HG03342 (cell line): ENCODE measurements around the gene FRYL.
"Not testable (repeated sequence)": the region's sequence is repeated elsewhere in the genome, so short reads cannot be mapped to it uniquely, and the experiment has no call there.

Source experiments
- ATAC-seq: cut with Tn5 transposase; IDR thresholded peaks from one replicate; pipeline ENCODE4 v1.9.1; 2021; ENCODE audit warnings: mild to moderate bottlenecking, moderate library complexity; ENCODE audit not compliant: unreplicated experiment

FRYL gene

GRCh38 chr4:48667148-48667547, 112.9 kb downstream of the FRYL start:
- no peak for ATAC-seq

DNA sequence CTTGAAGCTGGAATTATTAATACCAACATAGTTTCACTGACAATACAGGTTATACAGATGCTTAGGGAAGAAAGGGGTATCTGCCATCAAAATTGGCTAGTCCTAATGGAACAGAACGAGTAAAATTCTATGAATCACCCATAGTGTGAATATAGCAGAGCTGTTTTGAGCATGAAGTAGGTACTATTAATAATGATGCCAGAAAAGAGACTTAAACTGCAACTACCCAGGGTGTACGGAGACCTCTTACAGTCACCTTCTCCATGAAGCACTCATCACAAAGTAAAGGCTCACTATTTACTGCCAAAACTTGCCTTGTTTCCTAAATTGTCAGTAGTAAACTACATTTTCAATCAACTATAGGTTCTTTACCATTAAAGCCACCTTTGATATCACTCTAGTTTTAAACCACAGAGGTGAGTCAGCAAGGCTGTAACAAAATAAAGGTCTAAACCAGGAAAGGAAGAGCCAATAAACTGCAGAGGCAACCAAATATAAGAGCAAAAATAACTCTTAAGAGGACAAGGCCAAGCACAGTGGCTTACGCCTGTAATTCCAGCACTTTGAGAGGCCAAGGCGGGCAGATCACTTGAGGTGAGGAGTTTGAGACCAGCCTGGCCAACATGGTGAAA, 114.4 kb downstream of the FRYL start:
- ATAC-seq = no peak

- no peak for ATAC-seq
These were observed 115.1 kb downstream of the FRYL start for GRCh38 chr4:48664938-48665337.

GRCh38 chr4:48661391-48661790, 118.7 kb downstream of the FRYL start:
- no peak for ATAC-seq

DNA sequence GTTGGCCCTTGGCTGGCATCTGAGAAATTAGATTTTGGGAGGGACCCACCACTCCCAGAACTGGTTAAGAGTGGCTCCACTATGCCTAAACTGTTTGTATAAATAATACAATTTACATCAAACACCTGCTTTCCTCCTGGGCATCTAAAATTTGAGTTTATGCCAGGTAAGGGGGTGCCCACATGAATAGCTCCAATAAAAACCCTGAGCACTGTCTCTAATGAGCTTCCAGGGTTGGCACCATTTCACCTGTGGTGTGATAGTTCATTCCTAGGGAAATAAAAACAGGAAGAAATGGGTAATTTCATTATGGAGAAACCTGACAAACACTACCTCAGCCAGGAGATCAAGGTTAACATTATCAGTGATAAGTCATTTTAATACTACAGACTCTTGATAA, 119.7 kb downstream of the FRYL start:
- ATAC-seq = no peak

DNA sequence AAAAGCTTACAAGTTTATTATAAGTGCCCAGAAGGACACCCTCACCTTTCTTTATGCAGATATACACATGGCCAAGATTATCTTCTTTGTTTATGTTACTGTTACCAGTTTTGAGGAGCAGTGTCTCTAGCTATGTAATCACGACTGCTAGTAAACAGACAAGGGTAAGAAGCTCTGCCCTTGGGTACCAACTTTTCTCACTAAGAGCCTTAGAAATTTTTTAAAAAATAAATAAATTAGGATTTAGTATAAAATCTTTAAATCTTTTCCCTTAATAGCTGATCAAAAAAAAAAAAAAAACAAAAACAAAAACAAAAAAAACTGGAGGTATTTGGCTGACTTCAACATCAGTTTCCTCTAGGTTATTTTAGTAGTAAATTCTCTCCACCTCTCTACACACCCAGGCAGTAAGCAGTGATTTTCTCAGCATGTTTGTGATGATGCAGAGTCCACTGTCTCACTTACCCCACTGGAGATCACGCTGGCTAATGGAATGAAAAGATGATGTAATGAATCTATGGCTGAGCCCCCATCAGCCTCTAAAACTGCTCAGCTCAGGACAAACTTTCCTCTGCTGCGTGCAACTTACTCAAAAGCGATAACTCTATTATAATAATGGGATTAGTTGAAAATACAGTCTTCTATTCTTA, 125.9 kb downstream of the FRYL start:
- ATAC-seq = no peak

DNA sequence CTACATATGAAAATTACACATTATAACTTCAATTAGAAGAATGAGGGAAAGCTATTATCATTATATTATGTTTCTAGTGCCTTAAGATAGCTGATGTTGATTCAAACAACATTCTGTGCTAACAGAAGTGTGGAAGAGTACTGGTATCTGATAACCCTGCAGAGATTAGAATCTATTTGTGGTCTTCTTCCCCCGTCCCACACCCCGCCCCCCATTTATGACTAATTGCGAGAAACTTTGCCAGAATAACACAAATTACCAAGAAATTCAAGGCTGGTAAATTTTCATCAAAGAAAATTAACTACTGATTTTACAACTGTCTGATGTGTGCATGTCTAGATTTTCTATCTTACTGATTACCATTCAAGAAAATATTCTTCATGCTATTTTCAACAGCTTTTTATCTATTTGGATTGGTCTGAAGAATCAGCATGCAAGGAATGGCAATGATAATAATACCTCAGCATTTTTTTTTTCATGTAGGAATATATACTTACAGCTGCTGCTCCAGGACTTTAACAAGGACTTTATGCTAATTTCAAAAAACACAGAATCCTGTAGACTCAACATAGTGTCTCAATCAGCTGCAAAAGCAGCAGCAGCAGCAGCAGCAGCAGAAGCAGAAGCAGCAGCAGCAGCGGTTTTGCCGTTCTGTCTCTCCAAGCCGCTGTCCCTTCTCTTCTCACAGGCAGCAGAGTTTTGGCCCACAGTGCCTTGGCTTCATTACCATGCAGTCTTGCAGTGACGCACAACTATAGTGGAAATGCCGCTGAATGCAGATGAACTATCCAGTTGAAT, 126.7 kb downstream of the FRYL start:
- ATAC-seq = no peak

- no peak for ATAC-seq
These were observed 128.2 kb downstream of the FRYL start for GRCh38 chr4:48651914-48652313.

DNA sequence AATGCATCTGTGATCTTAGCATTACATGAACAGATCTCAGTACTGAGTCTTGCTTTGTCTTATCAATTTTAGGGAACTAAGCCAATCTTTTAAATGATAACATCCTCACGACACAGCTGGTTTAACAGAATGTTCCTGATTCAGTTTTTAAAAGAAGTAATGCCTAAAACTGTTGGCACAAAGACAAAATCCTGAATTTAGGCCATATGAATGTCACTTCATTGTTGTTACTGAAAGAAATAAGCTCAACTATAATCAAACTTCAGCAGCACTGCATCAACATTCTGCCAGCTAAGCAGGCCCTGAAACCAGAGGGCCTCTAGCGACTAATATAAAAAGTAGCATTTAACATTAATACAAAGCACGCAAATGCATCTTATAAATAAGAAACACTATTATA, 130.6 kb downstream of the FRYL start:
- no peak for ATAC-seq

DNA sequence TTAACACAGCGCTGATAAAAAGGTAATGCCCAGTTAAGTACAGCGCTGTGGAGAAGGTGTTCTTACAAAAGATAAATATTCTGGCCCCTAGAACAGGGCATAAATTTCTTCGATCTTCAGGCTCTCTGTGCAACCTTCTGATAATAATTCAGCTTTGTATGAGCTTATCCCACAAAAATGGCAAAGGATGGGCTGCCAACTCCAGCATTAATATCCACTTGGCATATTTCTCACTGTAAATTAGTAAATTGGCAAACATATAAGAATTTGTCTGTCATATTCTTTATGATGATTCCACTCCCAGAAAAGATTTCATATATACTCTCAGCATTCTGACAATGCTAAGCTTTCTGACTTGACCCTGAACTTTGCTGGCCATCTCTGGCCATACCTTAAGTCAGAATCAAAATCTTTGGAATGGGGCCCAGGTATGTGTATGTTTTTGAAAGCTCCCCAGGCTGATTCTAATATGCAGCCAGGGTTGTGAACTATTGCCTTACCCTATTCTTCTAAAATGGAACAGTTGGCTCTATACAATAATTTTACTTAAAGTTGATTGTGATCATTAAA, 134.8 kb downstream of the FRYL start:
- ATAC-seq = no peak

DNA sequence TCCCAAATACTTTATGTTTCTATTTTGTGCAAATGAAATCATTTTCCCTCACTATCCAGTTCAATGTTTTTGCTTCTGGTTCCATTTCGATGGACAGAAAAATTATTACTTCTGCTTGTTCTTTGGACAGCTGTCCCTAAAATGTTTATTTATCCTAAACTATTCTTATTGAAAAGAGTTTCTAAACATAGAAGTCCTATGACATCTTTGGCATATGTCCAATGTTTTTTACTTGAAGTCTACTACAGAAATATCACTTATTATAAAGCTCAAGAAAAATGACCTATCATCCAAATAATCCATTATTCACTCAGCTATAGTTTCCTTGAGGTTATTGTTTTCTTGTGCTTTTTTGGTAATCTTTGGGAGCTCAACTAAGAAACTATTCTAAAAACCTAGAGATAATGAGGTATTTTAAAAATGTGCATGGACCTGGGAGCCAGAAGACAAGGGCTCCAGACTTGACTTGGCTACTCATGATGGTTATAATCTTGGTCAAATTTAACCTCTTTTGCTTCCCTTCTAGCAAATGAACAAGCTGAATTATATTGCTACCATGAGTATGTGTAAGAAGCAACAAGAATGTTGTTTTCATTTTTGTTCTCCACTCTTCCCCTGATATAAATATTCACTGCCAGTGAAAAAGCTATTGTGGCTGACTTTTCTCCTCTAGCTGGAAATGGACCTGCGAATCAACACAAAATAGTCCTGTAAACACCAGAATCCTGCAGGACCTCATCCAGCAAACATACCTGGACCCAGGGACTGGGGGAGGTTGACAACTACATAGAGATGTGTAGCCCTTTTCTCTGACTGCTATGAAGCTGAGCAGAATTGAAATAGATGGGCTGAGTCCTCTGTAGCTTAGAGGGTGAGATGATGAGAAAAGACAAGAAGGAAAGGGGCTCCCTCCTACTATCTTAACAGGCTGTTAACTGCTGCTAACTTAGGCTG, 137.4 kb downstream of the FRYL start:
- no peak for ATAC-seq

DNA sequence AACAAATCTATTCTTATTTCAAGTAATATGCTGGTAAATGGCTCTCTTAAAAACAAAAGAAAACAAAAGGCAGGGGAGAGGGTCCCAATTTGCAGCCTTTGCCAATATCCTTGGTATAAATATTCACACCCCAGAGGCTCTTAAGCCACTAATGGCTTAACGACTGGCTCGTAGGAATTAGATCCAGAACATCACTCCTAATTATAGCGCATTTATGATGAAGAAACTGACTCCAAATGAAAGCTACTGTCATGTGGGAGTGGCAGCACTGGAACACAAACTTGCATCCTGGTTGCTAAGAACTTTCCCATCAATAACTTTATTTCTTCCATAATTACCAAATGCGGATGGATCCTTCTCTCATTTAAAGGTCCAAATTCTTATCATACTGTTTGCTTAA, 138.7 kb downstream of the FRYL start:
- ATAC-seq = no peak

DNA sequence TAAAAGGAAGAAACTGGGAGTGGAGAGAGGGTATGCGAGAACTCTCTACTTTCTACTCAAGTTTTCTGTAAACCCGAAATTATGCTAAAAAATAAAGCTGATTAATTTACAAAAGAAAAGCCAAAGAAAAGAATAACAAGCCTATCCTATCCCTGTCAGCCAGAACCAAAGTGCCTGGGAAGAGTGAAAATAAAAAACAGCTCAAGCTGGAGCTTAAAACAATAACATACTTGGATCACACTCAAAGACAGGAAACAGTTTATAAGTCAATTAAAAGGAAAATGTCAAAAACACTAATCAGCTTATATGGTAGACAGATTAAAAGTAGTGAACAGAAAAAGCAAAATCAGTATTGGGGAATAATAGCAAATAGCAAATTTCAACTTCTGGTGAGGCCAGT, 139.4 kb downstream of the FRYL start:
- ATAC-seq = no peak

DNA sequence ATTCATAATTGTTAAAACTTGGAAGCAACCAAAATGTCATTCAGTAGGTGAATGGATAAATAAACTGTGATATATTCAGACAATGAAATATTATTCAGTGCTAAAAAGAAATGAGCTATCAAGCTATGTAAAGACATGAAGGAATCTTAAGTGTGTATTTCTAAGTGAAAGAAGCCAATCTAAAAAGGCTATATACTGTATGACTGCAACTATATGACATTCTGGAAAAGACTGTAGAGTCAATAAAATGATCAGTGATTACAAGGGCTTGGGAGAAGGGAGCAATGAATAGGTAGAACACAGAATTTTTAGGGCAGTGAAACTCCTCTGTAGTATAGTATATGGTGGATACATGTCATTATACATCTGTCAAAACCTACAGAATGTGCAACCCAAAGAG, 139.9 kb downstream of the FRYL start:
- ATAC-seq = no peak

- no peak for ATAC-seq
These were observed 140.3 kb downstream of the FRYL start for GRCh38 chr4:48639807-48640206.

GRCh38 chr4:48638586-48638985, 141.5 kb downstream of the FRYL start:
- not testable (repeated sequence) for ATAC-seq

DNA sequence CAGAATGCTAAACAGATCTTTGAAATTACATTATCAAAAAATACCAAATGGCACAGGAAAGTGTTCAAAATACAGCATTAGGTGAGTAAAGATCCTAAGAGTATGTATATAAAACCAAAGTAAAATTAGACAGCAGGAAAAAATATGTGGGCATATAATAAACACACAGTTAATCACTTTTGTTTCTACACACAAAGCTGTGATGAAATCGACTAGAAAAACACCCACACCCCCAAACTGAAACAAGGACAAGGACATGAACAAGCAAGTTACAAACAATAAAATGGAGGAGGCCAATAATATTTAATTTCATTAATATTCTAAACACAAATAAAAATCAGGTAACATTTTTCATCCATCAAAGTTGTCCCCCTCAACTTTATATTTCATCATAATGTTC, 143.2 kb downstream of the FRYL start:
- ATAC-seq = no peak

DNA sequence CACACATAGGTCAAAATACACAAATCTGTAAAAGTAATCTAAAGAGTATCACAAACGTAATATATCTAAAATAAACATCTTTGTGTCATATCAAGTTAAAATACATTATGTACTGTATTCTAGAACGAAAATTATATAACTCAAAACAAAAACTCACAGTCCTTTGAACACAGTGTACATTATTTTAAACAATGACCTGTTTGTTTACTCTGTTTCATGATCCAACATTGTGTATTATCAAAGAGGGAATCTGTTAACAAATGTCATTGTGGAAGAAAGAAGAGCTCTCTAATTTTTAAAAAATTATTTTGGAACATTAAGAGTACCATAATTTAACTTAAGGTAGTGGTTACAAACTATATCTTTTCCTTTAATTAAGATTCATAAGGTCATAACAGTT, 144.1 kb downstream of the FRYL start:
- no peak for ATAC-seq

DNA sequence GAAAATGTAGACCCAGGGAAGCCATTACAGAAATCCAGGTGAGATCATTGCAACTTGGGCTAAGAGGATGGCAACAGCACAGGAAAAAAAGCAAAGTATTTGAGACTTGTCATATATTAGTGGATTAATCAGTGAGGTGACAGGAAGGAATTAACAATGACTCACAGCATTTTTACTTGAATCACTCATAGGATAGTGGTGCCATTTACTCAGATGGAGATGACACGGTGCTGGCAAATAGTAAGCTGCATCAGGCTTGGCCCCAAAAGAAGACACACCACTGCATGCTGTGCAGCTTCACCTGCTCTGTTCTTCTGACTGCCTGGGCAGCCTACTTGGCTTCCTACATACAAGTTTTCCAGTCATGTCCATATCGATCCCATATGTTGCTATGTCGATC, 144.8 kb downstream of the FRYL start:
- no peak for ATAC-seq

- ATAC-seq = no peak
These were observed 145.3 kb downstream of the FRYL start for GRCh38 chr4:48634688-48635308.
